Transverse colon (tissue), 4 donors: ENCODE measurements around the gene RNF121.

Experiments
- CTCF ChIP-seq, 5 experiments: fragments of 200-600 bp in 3 of 5; fragments of 450-650 bp in 2 of 5; sonication (generic) in 3 of 5; IDR thresholded peaks; 1 replicate in 2 of 5; 2 replicates in 3 of 5; pipeline ENCODE4 v1.5.1; 2016 to 2017; ENCODE audit warnings: antibody characterized with exemption in 5 of 5, inconsistent platforms in 3 of 5, mild to moderate bottlenecking in 2 of 5, moderate library complexity in 1 of 5
- POLR2A ChIP-seq: fragments of 450-650 bp; IDR thresholded peaks from one replicate; pipeline ENCODE4 v1.6.1; 2016; ENCODE audit warnings: antibody characterized with exemption, mild to moderate bottlenecking, moderate library complexity
- POLR2AphosphoS5 ChIP-seq, 3 donors: sonication (generic); formaldehyde crosslinking; IDR thresholded peaks; one replicate each; pipeline ENCODE4 v1.6.1; 2016; ENCODE audit warnings: antibody characterized with exemption in 3 of 3

- TF ChIP-seq POLR2AphosphoS5 (IDR thresholded peaks at IDR 0.05) = no peak
- peak; percentile 66 to 82 (median 78) for TF ChIP-seq CTCF (IDR thresholded peaks at IDR 0.05)
- no peak for TF ChIP-seq POLR2A
Observed at GRCh38 chr11:71977743-71978418, 49.0 kb downstream of the RNF121 start.
